ENCODE data around the gene FCHSD2. TPM values are rescaled to one million over a fixed set of nuclear protein-coding genes. Genes with fewer than 3 reads are reported as not detected.
A peak's percentile ranks its signal among the peaks of the same experiment; 100 is the strongest.

Gene FCHSD2
- total RNA-seq, 1 experiment from 2014 or later, result 7.1 TPM

- ChIA-PET CTCF (no interaction called here), POLR2A (ENCODE audit: unreplicated experiment) (no interaction called here)
- Histone ChIP-seq H3K27ac (ENCODE audit: low read length) (no peak overlapping the region), H3K4me2 (ENCODE audit: low read length) (no peak overlapping the region), H3K27me3 (ENCODE audit: low read length) (no peaks in the 10 kb centered on the region), H3K9ac (ENCODE audit: low read length) (no peak overlapping the region), H2AFZ (ENCODE audit: low read length) (no peak overlapping the region), H3K9me2 (replicated peaks; ENCODE audit: low read length) (no peaks in the 10 kb centered on the region), H3K4me3 (ENCODE audit: low read length) (no peak overlapping the region), H3K9me3 (ENCODE audit: low read length) (no peaks in the 10 kb centered on the region), H3K36me3 (ENCODE audit: low read depth, low read length) (no peaks in the 10 kb centered on the region), H3F3A (ENCODE audit: low read length, unreplicated experiment) (no peaks in the 10 kb centered on the region), H3K4me1 (ENCODE audit: insufficient read depth, low read length) (no peaks in the 10 kb centered on the region), H3K79me2 (ENCODE audit: low read length) (no peaks in the 10 kb centered on the region), H4K20me1 (ENCODE audit: low read length) (no peaks in the 10 kb centered on the region)
- DNase-seq (no peak), ATAC-seq (peak; percentile 87)
- intact Hi-C loops (cut with micrococcal nuclease), result loop anchor here (1.0 to 5.0 kb wide), 2 partner anchors 129 to 199 kb away; partner anchors contain the start of gene FCHSD2
- no peak for TF ChIP-seq EZH2phosphoT487 (IDR thresholded peaks at IDR 0.05; ENCODE audit: borderline replicate concordance, low read length)
- TF ChIP-seq EZH2 (IDR thresholded peaks at IDR 0.05; ENCODE audit: low read length, unreplicated experiment), result no peak
- no TSS peak for BruUV-seq (replicated peaks)
These were observed 198.5 kb downstream of the FCHSD2 start for GRCh38 chr11:72943664-72944063.

DNA sequence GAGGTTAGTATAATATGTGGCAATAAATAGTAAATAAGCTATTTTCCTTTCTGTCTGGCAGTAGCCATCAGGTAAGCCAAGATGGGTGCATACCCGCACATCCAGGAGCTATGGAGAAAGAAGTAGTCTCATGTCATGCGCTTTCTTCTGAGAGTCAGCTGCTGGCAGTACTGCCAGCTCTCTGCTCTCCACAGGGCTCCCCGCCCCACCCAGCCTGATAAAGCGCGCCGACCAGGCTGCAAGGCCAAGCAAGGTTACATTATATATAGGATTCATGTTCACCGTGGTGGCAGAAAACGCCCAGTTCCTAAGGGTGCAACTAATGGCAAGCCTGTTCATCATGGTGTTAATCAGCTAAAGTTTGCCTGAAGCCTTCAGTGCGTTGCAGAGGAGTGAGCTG lies 201.7 kb downstream of the FCHSD2 start:
- CTCF ChIA-PET, result no interaction called here
- H3K79me2 ChIP-seq (ENCODE audit: low read length), result no peaks in the 10 kb centered on the region
- H4K20me1 ChIP-seq (ENCODE audit: low read length), result no peaks in the 10 kb centered on the region
- ATAC-seq, result no peak
- no peaks in the 10 kb centered on the region for H3K9me2 ChIP-seq (replicated peaks; ENCODE audit: low read length)
- H3K4me1 ChIP-seq (ENCODE audit: insufficient read depth, low read length), result no peaks in the 10 kb centered on the region
- no peak overlapping the region for H3K4me3 ChIP-seq (ENCODE audit: low read length)
- no peak overlapping the region for H3K27ac ChIP-seq (ENCODE audit: low read length)
- H3K9me3 ChIP-seq (ENCODE audit: low read length), result no peaks in the 10 kb centered on the region
- no TSS peak for BruUV-seq (replicated peaks)
- H3K36me3 ChIP-seq (ENCODE audit: low read depth, low read length), result no peaks in the 10 kb centered on the region
- H2AFZ ChIP-seq (ENCODE audit: low read length), result no peak overlapping the region
- no peak for DNase-seq
- POLR2A ChIA-PET (ENCODE audit: unreplicated experiment), result no interaction called here
- H3F3A ChIP-seq (ENCODE audit: low read length, unreplicated experiment), result no peaks in the 10 kb centered on the region
- no peak overlapping the region for H3K4me2 ChIP-seq (ENCODE audit: low read length)
- H3K27me3 ChIP-seq (ENCODE audit: low read length), result no peaks in the 10 kb centered on the region
- intact Hi-C loops (cut with micrococcal nuclease), result loop anchor here (5.0 kb wide), 1 partner anchor 132 kb away; no protein-coding TSS in a partner anchor
- TF ChIP-seq, protein P1, sequence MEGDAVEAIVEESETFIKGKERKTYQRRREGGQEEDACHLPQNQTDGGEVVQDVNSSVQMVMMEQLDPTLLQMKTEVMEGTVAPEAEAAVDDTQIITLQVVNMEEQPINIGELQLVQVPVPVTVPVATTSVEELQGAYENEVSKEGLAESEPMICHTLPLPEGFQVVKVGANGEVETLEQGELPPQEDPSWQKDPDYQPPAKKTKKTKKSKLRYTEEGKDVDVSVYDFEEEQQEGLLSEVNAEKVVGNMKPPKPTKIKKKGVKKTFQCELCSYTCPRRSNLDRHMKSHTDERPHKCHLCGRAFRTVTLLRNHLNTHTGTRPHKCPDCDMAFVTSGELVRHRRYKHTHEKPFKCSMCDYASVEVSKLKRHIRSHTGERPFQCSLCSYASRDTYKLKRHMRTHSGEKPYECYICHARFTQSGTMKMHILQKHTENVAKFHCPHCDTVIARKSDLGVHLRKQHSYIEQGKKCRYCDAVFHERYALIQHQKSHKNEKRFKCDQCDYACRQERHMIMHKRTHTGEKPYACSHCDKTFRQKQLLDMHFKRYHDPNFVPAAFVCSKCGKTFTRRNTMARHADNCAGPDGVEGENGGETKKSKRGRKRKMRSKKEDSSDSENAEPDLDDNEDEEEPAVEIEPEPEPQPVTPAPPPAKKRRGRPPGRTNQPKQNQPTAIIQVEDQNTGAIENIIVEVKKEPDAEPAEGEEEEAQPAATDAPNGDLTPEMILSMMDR (conservative IDR thresholded peaks at IDR 0.05; ENCODE audit: low read depth, low read length), result no peak
- no peak for TF ChIP-seq EZH2 (IDR thresholded peaks at IDR 0.05; ENCODE audit: low read length, unreplicated experiment)
- no peak for TF ChIP-seq EZH2phosphoT487 (IDR thresholded peaks at IDR 0.05; ENCODE audit: borderline replicate concordance, low read length)
- no peak overlapping the region for H3K9ac ChIP-seq (ENCODE audit: low read length)

DNA sequence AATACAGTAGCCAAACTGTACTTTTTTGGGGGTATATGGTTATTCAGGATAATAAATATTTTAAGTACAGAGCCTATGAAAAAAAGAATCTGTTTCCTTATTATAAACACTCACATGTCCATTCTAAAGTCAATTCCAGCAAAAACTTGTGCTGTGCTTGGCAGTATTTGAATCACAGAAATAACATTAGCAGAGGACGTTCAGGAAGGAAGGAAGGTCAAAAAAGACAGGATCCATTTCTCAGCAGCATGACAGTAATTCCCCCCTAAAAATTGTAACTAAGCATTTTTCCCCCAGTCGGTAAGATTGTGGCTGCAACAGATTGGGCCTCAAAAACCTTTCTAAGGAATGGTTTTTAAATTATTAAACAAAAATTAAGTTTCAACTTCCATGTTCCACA lies 203.1 kb downstream of the FCHSD2 start:
- H3K4me1 ChIP-seq (ENCODE audit: insufficient read depth, low read length), result no peaks in the 10 kb centered on the region
- no peak overlapping the region for H3K27ac ChIP-seq (ENCODE audit: low read length)
- POLR2A ChIA-PET (ENCODE audit: unreplicated experiment), result no interaction called here
- ATAC-seq (no peak), DNase-seq (no peak)
- BruUV-seq (replicated peaks), result no TSS peak
- H3K4me3 ChIP-seq (ENCODE audit: low read length), result no peak overlapping the region
- H3K4me2 ChIP-seq (ENCODE audit: low read length), result no peak overlapping the region
- H3K27me3 ChIP-seq (ENCODE audit: low read length), result no peaks in the 10 kb centered on the region
- H3F3A ChIP-seq (ENCODE audit: low read length, unreplicated experiment), result no peaks in the 10 kb centered on the region
- no peaks in the 10 kb centered on the region for H3K9me3 ChIP-seq (ENCODE audit: low read length)
- H3K9ac ChIP-seq (ENCODE audit: low read length), result no peak overlapping the region
- no peaks in the 10 kb centered on the region for H3K9me2 ChIP-seq (replicated peaks; ENCODE audit: low read length)
- no peaks in the 10 kb centered on the region for H4K20me1 ChIP-seq (ENCODE audit: low read length)
- intact Hi-C loops (cut with micrococcal nuclease), result no loop called here
- no peak overlapping the region for H2AFZ ChIP-seq (ENCODE audit: low read length)
- TF ChIP-seq EZH2phosphoT487 (IDR thresholded peaks at IDR 0.05; ENCODE audit: borderline replicate concordance, low read length) (no peak), EZH2 (IDR thresholded peaks at IDR 0.05; ENCODE audit: low read length, unreplicated experiment) (no peak)
- TF ChIP-seq, protein P1 (conservative IDR thresholded peaks at IDR 0.05; ENCODE audit: low read depth, low read length), result no peak
- H3K79me2 ChIP-seq (ENCODE audit: low read length), result no peaks in the 10 kb centered on the region
- no peaks in the 10 kb centered on the region for H3K36me3 ChIP-seq (ENCODE audit: low read depth, low read length)
- CTCF ChIA-PET, result no interaction called here
